HG03039 (cell line): ENCODE data around the gene CHRM4.

Experiments used
- ATAC-seq: cut with Tn5 transposase; IDR thresholded peaks from one replicate; pipeline ENCODE4 v1.9.1; 2021; ENCODE audit warnings: mild to moderate bottlenecking, moderate library complexity; ENCODE audit not compliant: unreplicated experiment

CHRM4 gene

DNA sequence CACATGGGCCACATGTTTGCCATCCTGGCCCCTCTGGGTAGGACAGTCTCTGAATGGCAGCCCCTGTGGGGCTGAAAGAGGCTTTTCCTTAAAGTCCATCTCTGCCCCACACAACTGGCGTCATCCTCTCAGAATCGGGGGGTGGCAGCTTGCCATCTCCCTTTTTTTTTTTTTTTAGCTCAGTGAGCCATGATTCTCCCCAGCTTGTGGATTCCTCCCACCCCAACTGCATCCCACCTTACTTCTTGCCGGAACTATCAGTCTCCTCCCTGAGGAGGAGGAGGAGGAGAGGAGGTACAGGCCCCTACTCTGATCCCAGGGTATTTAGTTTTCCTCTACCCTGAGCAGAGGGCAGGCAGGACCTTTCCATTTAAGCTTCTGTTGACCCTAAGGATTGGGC lies 40.9 kb downstream of the CHRM4 start:
- no peak for ATAC-seq

DNA sequence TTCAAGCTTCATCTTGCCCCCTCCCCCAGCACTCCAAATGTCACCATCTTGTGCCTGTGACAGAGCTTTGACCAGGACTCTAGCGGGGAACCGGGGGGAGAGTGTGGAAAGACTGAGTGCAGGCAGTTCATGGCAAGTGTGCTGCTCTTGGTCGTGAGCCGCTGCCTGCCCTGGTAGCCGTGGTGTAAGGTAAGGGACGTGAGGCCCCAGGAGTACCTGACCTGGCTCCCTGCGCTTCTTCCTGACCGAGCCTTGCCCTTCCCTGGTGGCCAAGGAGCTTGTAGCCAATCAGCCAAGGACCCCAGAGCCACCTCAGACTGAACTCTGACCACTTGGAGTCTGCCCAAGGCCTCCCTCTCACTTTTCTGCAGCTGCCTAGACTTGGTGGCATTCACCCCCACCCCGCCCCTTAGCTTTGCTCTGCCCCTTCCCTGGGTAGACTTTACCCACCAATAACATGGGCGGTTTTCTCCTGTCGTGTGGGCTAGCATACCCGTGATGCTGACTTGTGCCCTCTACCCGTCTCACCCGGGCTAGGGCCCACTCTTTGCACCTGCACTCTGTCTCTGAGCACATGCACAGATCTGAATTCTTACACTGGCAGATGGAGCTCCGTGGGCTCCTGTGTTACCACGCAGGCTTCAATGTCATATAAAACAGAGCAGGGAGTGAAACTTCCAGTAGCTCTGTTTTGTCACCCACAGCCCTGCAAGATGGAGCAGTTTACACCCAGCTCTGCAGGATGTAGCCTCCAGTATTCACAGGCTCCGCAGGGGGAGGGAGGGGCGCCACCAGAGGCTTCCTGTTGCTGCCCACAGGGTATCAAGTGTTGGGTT lies 42.8 kb downstream of the CHRM4 start:
- no peak for ATAC-seq

DNA sequence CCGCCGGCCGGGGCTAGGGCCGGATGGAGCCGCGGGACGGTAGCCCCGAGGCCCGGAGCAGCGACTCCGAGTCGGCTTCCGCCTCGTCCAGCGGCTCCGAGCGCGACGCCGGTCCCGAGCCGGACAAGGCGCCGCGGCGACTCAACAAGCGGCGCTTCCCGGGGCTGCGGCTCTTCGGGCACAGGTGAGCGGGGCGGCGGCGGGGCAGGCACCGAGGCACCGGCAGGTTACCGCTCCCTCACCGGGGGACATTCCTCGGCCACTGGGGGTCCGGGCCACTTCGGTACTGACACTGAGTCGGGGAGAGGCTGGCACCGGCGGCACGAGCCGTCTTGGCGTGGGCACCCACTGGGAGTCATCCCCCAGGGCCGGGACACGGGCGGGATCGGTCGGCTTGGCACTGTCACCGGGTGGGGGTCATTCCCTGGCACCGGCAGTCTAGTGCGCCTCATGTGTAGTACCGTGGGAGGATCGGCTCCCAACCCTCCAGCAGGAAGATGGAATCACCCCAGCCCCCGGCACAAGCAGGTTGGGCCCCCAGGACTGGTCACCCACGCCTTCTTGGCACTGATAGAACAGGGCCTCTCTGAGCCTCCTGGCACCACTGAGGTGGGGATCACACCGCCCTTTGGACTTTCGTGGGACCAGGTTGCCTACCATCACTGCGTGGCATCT lies 43.8 kb downstream of the CHRM4 start:
- peak; percentile 3 for ATAC-seq

DNA sequence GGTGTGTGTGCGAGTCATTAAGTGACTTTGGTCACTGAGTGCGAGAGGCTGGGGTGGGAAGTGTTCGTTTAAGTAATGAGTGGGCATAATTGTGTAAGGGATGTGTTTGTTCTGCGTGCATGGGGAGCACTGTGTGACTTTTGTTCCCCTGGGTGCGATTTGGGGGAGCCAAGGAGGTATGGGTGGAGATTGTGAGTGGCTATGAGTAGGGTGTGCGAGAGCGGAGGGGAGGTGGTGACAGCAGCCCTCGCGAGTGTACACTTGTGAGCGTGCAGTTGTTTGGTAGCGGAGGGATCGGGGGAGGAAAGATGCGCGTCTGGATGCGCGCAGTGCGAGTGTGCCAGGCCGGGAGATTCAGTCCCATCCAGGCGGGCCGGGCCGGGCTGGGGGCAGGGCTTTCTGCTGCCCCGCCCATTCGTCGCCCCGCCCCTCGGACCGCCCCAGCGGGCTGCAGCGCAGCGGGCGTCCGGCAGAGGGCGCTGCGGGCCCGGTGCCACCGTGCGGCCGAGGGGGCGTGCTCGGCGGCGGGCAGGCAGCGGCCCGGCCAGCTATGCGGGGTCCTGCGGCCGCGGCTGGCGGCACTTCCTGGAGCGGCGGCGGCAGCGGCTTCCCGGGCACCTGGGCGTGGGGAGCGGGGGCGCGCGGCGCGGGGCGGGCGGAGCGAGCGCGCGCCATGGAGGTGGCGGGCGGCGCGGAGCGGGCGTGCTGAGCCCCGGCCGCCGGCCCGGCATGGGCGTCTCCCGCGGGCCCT lies 44.5 kb downstream of the CHRM4 start, which contains the start of gene DGKZ:
Gene DGKZ (plus strand): TSS at position 578 of the 751 bp plus-strand sequence. CDS start 197 bp downstream, outside the sequence.
- peak; percentile 74 for ATAC-seq

DNA sequence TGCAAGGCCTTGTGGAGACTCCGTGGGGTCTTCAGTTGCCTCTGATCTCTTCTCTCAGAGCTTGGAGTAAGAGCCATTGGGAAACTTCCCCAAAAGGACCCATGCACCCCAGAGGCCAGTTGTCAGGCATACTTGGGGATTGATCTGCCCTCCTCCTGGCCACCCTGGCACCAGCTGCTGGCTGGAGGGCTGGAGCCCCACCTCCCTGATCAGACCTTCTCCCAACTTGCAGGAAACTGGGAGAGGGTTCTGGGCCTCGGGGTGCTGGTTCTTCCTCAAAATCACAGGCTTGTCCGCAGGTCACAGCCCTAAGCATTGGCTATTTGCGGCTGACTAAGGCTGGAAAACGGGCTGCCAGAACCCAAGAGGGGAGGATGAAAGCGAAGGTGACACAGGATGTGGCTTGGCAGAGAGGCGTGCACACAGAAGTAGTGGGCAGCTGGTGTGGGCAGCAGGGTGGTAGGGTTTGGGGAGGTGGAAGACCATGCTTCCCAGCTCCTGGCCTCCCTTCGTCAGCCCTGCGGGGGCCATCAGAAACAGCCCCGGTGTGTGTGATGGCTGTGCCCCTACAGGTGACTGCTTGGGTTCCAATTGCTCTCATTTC lies 45.6 kb downstream of the CHRM4 start:
- no peak for ATAC-seq

DNA sequence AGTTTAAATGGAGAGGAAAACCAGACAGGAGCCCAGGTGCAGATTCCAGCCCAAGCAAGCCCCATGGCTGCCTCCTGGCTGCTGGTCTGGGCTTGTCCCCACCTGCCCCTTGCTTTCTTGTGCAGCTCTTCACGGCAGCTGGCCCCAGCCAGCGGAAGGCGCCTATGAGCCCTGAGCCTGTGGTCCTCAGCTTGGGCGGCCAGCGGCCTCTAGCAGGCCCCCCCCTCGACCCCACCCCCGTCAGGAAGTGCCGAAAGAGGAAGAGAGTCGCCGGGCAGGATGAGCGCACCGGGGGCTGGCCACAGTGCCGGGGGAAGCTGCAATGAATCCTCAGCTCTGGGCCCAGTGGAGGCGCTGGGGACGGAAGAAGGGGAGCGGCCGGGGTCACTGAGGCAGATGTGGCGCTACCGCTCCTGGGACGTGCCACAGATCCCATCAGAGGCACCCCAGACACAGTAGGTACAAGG lies 46.4 kb downstream of the CHRM4 start:
- no peak for ATAC-seq

DNA sequence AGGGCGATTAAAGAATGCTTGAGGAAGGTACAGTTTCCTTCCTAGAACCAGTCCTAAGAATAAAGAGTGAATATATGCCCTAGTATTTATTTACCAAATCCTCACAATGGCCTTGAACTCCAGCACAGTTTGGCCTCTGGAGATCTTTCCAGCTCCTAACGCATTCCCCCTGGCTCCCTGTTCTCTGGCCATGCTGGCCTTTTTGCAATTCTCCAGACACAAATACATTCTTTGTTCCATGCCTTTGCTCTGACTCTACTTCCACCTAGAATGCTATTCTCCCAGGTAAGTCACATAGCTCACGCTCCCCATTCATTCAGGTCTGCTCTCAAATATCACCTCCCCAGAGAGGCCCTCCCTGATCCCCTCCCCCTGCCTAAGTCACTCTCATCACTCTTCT lies 48.1 kb downstream of the CHRM4 start:
- ATAC-seq = no peak

DNA sequence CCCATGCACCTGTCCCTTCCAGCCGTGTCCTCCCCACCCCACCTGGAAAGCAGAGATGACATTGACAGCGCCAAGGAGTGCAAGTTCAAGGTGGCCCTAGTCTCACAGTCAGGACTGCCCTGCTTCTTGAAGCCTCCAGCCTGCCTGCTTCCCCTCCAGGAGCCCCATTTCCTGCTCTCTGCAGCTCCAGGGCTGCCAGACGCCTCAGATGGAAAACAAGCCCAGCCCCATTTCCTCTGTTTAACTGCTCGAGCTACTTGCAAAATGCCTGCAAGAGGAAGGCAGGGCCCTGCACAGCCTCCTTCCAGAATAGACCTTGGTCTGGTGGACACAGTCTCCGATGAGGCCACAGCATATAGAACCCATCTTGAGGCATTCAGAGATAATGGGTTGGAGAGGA lies 49.3 kb downstream of the CHRM4 start:
- ATAC-seq = no peak

DNA sequence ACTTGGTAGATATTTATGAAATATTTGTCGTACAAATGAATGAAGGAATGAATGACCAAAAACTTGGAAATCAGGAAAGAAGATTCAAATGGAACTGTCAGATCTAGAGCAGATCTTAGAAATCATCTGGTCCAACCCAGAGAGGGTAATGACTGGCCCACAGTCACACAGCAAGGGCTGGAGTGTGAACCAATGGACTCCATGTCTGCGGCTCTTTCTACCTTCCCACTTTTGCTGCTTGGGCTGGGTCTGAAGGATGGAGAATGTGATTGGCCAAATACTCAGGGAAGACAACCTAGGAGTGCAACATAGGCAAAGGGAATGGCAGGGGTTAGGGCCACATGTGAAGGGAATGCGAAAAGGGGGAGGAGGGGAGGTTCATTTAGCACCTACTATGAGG lies 50.1 kb downstream of the CHRM4 start:
- ATAC-seq = no peak

DNA sequence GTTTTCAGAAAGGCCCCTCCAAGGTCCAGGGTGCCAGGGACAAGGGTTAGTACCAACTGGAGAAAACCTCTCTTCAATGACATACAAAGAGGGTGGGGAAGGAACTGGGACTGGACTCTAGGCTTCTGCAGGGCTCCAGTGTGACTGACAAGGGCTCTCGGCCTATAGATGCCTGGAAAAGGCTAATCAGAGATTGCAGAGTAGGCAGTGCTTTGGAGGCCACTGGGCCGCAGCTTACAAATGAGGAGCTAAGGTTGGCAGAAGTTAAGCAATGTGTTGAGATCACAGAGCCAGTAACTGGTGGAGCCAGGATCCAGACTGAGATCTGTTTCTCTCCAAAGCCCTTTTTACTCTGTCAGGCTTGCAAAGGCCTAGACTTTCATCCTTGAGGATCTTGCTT lies 51.8 kb downstream of the CHRM4 start:
- no peak for ATAC-seq

DNA sequence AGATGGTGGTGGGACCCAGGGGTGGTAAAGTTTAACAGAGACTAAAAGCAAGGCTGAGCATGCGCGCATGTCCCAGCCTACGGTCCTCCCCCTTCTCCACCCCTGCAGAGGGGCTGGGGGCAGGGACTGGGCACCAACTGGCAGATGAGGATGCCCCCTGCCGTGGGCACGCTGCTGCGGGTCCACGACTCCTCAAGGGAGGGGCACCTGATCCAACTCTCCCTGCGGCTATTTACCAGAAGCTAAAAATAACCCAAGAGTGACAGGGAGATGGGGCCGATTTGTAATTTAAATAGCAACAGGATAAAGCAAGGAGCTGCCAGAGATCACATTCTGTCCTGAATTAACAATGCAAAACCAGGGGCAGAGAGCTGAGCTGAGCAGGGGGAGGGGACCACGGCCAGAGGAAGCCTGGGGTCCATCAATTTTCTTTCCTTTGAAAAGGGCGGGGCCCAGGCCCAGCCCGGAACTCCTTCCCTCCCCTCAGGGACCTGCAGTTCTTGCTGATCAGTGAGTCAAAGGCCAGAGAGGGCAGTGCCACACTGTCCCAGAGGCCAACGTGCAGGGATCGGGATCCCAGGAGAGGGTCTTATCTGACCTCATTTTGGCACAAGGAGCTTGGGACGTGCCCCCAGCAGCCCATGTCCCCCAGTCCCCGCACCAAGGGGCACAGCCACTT lies 52.4 kb downstream of the CHRM4 start:
- ATAC-seq = no peak

DNA sequence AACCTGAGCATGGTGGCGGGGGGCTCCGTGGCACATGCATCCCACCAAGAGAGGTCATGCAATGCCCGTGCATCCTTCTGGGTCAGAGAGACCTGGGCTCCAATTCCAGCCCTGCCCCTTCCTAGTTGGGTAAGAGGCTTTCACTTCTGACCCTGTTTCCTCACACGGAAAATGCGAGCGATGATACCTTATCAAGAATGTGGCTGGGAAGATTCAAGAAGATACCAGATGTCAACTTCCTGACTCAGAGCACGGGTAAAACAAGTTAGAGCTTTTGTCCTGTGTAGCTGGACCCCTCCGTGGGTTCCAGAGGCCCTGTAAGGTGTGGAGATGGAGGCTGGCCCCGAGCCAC lies 53.0 kb downstream of the CHRM4 start:
- no peak for ATAC-seq

DNA sequence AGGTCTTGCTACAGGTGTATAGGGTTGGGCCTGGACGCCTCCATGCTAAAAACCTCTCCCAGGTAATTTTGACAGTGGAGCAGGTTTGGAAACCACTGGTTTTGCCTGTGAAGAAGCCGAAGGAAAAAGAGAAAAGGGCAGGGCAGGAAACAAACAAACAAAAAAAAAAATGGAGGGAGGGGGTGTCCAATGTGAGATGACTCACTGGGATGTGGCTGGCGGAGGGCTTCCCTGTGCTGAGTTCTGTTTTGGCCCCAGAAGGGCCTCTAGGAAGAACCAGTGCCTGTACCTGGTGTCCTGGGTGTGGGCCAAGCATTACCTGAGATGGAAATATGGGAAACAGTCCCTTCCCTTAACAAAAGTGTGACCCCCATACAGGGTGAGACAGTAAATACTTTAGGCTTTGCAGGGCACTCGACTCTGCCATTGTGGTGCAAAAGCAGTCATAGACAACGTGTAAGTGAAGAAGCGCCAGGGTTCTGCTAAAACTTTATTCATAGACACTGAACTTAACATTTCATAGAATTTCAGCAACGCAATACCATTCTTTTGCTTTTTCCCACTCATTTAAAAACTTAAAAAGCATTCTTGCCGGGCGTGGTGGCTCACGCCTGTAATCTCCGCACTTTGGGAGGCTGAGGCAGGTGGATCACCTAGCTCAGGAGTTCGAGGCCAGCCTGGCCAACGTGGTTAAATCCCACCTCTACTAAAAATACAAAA lies 53.8 kb downstream of the CHRM4 start:
- ATAC-seq = no peak

DNA sequence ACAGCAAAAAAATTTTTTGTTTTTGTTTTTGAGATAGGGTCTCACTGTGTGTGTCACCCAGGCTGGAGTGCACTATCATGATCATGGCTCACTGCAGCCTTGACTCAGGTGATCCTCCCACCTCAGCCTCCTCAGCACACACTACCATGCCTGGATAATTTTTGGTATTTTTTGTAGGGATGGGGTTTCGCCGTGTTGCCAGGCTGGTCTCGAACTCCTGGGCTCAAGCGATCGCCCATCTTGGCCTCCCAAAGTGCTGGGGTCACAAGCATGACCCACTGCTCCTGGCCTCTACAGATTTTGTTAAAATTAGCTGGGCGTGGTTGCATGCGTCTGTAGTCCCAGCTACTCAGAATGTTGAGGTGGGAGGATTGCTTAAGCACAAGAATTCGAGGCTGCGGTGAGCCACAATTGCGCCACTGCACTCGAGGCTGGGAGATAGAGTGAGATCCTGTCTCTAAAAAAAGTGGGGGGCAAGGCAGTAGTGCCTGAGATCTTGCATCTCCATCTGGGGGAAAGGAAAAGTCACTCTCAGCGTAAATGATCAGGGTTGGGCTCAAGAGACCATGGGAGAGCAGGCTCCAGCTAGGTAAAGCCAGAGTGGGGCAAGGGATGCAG lies 54.9 kb downstream of the CHRM4 start:
- no peak for ATAC-seq

DNA sequence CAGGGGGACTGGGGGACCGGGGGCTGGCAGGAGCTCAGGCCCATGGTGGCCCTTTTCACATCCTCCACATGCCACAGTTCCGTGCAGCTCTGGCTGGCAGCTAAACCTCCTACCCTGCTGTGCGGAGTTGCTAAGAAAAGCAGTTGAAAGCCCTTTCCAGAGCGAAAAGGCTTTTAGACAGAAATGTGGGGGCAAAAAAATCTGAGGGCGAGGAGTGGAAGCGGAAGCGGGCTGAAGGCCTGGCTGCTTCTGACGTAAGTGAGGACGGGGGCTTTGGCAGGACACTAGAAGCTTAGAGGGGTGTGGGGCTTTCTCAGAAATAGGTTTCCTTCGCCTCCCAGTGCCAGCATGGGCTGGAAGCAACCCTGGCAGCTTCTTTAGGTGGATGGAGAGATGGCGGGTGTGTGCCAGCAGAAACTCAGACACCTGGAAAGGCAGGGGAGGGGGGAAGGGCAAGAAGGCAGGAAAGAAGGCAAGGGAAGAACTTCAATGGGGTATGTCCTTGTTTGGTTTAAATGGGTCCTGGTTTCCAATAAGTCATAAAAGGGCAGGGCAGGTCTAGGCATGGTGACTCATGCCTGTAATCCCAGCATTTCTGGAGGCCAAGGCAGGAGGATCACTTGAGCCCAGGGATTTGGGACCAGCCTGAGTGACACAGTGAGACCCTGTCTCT lies 55.5 kb downstream of the CHRM4 start:
- no peak for ATAC-seq

DNA sequence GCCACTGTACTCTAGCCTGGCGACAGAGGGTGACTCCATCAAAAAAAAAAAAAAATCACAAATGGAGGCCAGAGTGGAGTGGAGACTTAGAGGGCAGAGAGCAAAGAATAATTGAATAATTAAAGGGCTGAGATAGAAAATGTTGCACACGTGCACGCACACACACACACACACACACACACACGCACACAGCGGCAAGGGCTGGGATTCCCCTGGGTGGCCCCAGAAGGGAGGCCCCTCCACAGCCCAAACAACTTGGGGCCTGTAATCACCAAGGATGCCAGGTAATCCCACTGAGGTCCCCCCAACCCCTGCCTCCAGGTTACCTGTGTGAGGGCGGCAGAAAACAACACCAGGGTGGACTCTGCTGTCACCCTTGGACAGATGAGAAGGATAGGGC lies 56.3 kb downstream of the CHRM4 start:
- no peak for ATAC-seq

DNA sequence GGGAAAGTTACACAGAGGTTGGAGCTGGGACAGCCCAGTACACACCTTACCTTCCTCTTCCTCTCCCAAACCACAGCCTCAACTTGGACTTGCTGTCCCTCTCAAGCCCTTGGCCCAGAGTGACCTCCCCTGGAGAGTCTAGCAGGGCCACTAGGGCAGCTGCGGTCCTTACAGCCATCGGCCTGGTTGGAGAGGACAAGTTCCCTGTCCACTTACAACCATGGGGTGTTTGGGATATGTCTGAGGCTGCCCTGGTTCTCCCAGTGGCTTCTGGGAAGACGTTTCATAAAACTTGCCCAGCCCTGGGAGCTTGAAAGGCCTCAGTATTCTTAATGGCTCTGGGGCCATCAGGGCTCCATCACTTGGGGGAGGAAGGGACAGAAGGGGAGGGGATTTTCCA lies 57.4 kb downstream of the CHRM4 start:
- ATAC-seq = no peak
